ENCODE data around the gene NRXN3.

- TF ChIP-seq ZHX1 (CRISPR knock-in tag; IDR thresholded peaks at IDR 0.05; ENCODE audit: low read depth) = no peak
- TF ChIP-seq EP300 (IDR thresholded peaks at IDR 0.05; ENCODE audit: low read depth in 2 of 2, low read length in 2 of 2) = no peak
- TF ChIP-seq EP300 (CRISPR knock-in tag; IDR thresholded peaks at IDR 0.05; ENCODE audit: borderline replicate concordance) = no peak
- TF ChIP-seq, protein P1, sequence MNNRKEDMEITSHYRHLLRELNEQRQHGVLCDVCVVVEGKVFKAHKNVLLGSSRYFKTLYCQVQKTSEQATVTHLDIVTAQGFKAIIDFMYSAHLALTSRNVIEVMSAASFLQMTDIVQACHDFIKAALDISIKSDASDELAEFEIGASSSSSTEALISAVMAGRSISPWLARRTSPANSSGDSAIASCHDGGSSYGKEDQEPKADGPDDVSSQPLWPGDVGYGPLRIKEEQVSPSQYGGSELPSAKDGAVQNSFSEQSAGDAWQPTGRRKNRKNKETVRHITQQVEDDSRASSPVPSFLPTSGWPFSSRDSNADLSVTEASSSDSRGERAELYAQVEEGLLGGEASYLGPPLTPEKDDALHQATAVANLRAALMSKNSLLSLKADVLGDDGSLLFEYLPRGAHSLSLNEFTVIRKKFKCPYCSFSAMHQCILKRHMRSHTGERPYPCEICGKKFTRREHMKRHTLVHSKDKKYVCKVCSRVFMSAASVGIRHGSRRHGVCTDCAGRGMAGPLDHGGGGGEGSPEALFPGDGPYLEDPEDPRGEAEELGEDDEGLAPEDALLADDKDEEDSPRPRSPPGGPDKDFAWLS (CRISPR knock-in tag; IDR thresholded peaks at IDR 0.05; ENCODE audit: borderline replicate concordance) = no peak
- TF ChIP-seq, protein P2, sequence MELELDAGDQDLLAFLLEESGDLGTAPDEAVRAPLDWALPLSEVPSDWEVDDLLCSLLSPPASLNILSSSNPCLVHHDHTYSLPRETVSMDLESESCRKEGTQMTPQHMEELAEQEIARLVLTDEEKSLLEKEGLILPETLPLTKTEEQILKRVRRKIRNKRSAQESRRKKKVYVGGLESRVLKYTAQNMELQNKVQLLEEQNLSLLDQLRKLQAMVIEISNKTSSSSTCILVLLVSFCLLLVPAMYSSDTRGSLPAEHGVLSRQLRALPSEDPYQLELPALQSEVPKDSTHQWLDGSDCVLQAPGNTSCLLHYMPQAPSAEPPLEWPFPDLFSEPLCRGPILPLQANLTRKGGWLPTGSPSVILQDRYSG (CRISPR knock-in tag; IDR thresholded peaks at IDR 0.05) = no peak
- TF ChIP-seq, protein P3, sequence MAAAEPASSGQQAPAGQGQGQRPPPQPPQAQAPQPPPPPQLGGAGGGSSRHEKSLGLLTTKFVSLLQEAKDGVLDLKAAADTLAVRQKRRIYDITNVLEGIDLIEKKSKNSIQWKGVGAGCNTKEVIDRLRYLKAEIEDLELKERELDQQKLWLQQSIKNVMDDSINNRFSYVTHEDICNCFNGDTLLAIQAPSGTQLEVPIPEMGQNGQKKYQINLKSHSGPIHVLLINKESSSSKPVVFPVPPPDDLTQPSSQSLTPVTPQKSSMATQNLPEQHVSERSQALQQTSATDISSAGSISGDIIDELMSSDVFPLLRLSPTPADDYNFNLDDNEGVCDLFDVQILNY (CRISPR knock-in tag; conservative IDR thresholded peaks at IDR 0.05) = no peak
- no peak for TF ChIP-seq EZH2 (conservative IDR thresholded peaks at IDR 0.05; ENCODE audit: low read depth, low read length)
- no peak for TF ChIP-seq CHD2 (IDR thresholded peaks at IDR 0.05; ENCODE audit: low read depth, low read length)
- no peak for TF ChIP-seq SNRNP70 (IDR thresholded peaks at IDR 0.05; ENCODE audit: low read depth, low read length)
- no peak for TF ChIP-seq ZNF615 (CRISPR knock-in tag; IDR thresholded peaks at IDR 0.05; ENCODE audit: borderline replicate concordance)
- TF ChIP-seq, protein P4, sequence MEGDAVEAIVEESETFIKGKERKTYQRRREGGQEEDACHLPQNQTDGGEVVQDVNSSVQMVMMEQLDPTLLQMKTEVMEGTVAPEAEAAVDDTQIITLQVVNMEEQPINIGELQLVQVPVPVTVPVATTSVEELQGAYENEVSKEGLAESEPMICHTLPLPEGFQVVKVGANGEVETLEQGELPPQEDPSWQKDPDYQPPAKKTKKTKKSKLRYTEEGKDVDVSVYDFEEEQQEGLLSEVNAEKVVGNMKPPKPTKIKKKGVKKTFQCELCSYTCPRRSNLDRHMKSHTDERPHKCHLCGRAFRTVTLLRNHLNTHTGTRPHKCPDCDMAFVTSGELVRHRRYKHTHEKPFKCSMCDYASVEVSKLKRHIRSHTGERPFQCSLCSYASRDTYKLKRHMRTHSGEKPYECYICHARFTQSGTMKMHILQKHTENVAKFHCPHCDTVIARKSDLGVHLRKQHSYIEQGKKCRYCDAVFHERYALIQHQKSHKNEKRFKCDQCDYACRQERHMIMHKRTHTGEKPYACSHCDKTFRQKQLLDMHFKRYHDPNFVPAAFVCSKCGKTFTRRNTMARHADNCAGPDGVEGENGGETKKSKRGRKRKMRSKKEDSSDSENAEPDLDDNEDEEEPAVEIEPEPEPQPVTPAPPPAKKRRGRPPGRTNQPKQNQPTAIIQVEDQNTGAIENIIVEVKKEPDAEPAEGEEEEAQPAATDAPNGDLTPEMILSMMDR (CRISPR knock-in tag; IDR thresholded peaks at IDR 0.05) = no peak
- TF ChIP-seq SIN3A (IDR thresholded peaks at IDR 0.05; ENCODE audit: borderline replicate concordance, low read depth, low read length) = no peak
- no peak for TF ChIP-seq MYC (CRISPR knock-in tag; IDR thresholded peaks at IDR 0.05; ENCODE audit: borderline replicate concordance)
Observed at GRCh38 chr14:79721399-79722084, 1551.4 kb downstream of the NRXN3 start.

All from HepG2 (cell line).